LoVo (cell line): ENCODE measurements around the gene CPAMD8.
"Not testable (repeated sequence)": the region's sequence is repeated elsewhere in the genome, so short reads cannot be mapped to it uniquely, and the experiment has no call there.

Experiments
- DNase-seq: peaks from one replicate; pipeline ENCODE4 v3.0.0-alpha.2; 2016; ENCODE audit warnings: low spot score

CPAMD8 gene

DNA sequence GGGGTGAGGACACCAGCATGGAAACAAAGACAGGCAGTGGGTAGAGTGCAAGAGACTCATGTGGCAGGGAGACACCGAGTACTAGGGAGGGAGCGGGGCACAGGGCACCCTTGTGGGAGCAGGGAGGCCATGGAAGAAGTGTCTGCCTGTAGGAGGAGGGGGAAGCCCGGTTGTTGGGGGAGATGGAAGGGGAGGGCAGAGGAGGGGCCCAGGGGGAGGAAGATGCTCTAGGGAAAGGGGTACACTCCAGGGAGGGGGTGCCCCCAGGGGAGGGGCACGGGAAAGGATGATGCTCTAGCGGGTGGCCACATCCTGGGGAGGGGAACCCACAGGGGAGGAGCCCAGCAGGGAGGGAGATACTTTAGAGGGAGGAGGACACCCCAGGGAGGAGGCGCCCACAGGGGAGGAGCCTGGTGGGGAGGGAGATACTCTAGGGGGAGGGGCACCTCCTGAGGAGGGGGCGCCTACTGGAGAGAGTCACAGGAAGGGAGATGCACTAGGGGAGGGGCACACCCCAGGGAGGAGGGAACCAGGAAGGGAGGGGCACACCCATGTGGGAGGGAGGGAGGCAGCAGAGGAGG lies 24.9 kb downstream of the CPAMD8 start:
- no peak for DNase-seq

DNA sequence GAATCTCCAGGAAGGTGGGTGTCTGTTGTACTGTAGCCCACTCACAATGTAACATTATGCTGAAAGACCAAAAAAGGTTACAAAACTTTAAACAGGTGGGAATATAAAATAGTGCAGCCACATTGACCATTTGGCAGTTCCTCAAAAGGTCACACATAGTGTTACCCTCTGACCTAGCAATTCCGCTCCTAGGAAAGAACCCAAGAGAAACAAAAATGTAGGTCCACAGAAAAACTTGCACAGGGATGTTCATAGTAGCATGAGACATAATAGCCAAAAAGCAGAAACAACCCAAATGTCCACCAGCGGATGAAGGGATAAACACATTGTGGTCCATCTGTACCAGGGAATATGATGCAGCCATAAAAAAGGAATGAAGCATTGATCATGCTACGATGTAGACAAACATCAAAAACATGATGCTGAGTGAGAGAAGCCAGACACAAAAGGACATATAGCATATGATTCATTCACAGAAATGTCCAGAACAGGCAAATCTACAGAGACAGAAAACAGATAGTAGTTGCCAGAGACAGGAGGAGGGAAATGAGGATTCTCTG lies 27.9 kb downstream of the CPAMD8 start:
- no peak for DNase-seq

DNA sequence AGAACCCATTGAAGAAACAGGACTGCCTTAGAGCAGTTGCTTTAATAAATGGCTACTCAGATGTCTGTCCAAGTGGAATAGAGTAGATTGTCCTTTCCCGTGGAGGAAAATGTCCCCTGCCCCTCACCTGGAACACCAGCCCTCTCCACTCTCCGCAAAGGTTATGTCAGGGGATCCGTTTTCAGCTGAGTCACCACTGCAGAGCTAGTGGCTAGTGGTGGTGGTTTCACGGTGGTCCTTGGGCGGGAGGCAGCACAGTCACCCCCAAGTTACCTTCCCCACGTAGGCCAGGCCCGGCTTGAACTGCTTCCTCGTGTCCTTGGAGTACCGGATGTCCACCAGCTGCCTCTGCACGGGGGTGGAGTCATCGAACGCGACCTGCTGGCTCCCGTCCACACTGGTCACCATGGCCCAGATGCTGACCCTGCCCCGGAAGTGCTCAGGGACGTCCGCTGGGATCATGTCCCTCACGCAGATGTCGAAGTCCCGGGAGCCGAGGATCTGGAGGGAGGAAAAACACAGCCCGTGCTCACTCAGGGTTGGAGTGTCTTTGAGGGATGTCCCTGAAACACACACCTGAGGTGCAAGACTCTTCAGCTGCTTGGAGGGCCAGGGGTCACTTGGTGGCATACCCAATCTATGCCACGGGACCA lies 29.6 kb downstream of the CPAMD8 start:
- DNase-seq, result not testable (repeated sequence)

DNA sequence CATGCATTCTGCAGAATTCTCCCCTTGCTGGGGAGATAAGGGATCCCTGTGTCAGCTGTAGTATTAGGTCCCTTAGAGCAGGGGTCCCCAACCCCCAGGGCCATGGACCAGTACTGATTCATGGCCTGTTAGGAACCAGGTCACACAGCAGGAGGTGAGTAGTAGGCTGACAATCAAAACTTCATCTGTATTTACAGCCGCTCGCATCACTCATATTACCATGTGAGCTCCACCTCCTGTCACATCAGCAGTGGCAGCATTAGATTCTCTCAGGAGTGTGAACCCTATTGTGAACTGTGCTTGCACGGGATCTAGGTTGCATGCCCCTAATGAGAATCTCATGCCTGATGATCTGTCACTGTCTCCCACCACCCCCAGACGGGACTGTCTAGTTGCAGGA lies 37.9 kb downstream of the CPAMD8 start:
- DNase-seq, result no peak

DNA sequence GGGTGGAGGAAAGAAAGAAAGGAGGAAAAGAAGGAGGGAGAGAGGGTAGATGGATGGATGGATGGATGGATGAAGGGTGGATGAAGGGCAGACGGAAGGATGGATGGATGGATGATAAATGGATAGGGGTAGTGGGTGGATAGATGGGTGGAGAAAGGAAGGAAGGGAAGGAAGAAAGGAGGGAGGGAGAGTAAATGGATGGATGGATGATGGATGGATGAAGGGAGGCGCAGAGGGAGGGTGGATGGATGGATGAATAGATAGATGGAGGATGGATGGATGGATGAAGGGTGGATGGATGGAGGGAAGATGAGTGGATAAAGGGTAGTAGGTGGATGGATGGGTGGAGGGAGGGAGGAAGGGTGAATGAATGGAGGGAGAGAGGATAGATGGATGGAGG lies 41.2 kb downstream of the CPAMD8 start:
- no peak for DNase-seq

DNA sequence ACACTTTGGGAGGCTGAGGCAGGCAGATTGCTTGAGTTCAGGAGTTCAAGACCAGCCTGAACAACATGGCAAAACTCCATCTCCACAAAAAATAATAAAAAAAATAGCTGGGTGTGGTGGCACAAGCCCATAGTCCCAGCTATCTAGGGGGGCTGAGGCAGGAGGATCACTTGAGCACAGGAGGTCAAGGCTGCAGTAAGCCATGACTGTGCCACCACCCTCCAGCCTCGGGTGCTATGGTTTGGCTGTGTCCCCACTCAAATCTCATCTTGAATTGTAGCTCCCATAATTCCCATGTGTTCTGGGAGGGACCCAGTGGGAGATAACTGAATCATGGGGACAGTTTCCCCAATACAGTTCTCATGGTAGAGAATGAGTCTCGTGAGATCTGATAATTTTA lies 44.0 kb downstream of the CPAMD8 start:
- DNase-seq, result not testable (repeated sequence)

DNA sequence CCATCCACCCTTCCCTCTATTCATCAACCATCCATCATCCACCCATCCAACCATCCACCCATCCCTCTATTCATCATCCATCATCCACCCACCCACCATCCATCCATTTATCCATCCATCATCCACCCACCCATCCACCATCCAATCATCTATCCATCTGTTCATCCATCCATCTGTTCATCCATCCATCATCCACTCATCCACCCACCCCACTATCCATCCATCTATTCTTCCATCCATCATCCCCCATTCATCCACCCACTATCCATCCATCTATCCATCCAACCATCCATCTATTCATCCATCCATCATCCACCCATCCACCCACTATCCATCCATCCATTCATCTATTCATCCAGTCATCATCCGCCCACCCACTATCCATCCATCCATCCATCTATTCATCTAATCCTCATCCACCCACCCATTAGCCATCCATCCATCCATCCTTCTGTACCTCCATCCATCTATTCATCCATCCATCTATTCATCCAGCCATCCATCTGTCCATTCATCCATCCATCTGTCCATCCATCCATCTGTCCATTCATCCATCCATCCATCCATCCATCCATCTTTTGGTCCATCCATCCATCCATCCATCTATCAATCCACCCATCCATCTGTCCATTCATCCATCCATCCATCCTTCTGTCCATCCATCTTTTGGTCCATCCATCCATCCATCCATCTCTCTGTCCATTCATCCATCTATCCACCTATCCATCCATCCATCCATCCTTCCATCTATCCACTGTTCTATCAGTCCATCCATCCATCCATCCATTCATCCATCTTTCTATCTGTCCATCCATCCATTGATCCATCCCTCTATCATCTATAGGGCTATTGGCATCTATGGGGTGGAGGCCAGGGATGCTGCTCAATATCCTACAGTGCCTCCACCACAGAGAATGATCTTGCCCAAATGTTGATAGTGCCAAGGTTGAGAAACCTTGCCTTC lies 47.5 kb downstream of the CPAMD8 start:
- no peak for DNase-seq

DNA sequence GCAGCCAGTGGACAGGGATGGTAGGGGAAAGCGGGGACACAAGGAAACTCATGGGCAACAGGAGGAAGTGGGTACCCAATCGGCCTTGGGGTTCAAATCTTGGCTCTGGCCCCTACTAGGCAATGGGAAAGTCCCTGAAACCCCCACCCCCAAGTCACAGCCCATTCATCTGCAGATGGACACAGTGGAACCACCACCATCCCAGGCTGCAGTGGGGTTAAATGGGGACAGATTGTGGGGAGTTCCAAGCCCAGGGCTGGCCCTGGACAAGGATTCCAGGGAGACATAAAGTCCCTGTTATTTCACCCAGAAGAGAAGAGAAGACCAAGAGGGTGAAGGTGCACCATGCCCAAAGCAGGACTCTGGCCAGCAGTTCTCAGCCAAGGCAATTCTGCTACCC lies 48.5 kb downstream of the CPAMD8 start:
- DNase-seq, result no peak

DNA sequence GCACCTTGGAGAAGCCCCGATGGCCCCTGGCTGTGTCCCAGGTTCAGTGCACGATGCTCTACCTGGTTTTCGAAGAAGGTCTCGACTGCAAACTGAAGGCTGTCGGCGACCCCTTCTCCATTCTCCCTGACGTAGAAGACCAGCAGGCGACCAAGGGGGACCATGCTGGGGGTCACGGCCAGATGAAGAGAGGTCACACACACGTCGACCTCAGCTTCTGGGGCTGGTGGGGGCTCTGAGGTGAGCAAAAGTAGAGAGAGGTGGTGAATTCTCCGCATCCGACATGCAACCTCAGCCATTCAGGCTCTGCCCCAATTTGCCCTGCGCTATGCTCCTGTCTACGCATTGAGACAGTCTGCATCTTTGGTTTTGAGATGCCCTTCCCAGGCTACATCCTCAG lies 49.3 kb downstream of the CPAMD8 start:
- DNase-seq, result no peak

DNA sequence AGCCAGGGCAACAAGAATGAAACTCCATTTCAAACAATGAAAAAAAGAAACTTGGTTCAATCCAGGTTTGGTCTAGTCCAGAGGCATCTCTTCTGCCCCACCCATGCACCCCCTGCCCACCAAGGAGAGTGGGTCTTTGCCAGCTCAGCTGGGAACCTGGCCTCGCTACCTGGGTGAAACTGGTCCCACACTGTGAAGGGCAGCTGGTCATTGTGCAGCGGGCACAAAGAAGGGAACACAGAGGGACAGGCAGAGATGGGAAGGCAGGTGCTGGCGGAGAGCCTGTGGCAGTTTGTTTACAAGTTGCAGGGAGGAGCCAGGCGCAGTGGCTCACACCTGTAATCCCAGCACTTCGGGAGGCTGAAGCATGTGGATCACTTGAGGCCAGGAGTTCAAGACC lies 50.2 kb downstream of the CPAMD8 start:
- DNase-seq, result no peak

DNA sequence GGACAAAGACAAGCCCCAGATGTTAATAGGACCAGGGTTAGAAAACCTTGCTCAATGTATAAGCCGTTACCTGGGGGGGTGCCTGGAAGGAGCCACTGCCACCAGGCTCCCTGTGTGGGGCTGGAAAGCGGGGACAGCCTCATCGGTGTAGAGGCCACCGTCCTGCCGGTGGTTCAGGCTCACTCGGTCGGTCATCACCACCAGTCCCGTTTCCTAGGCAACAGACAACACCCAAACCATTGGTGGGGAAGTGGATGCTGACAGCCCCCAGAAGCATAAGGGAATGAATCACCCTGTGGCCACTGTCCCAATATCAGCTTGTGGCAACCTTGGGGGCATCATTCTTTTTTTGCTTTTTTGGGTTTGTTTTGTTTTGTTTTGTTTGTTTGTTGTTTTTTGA lies 55.8 kb downstream of the CPAMD8 start:
- DNase-seq, result no peak

DNA sequence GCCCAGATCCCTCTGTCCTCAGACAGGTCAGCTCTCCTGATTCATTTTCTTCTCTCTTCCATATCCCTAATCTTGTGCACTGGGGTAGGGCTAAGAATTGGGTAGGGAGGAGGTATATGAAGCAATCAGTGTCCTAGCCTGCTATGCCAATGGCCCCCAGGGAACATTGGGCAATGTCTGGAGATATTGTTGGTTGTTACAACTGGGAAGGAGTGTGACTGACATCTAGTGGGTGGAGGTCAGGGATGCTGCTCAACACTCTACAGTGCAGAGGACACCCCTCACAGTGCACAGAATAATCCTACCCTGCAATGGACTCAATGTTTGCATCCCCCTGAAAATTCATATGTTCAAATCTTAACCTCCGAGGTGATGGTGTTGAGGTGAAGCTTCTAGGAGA lies 57.5 kb downstream of the CPAMD8 start:
- no peak for DNase-seq

DNA sequence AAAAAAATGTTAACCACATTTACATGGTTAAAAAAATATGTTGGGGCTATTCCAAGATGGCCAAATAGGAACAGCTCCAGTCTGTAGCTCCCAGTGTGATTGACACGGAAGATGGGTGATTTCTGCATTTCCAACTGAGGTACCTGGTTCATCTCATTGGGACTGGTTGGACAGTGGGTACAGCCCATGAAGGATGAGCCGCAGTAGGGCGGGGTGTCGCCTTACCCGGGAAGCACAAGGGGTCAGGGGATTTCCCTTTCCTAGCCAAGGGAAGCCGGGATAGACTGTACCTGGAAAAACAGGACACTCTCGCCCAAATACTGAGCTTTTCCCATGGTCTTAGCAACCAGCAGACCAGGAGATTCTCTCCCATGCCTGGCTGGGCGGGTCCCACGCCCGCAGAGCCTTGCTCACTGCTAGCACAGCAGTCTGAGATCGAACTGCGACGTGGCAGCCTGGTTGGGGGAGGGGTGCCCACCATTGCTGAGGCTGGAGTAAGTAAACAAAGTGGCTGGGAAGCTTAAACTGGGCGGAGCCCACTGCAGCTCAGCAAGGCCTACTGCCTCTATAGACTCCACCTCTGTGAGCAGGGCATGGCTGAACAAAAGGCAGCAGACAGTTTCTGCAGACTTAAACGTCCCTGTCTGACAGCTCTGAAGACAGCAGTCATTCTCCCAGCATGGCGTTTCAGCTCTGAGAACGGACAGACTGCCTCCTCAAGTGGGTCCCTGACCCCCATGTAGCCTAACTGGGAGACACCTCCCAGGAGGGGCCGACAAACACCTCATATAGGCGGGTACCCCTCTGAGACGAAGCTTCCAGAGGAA lies 65.4 kb downstream of the CPAMD8 start:
- not testable (repeated sequence) for DNase-seq

DNA sequence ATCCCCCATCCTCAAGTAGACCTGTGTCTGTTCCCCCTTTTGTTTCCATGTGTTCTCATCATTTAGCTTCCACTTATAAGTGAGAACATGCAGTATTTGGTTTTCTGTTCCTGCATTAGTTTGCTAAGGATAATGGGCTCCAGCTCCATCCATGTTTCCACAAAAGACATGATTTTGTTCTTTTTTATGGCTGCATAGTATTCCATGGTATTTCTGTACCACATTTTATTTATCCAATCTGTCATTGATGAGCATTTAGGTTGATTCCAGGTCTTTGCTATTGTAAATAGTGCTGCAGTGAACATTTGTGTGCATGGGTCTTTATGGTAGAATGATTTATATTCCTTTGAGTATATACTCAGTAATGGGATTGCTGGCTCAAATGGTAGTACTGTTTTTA lies 68.3 kb downstream of the CPAMD8 start:
- DNase-seq, result not testable (repeated sequence)

DNA sequence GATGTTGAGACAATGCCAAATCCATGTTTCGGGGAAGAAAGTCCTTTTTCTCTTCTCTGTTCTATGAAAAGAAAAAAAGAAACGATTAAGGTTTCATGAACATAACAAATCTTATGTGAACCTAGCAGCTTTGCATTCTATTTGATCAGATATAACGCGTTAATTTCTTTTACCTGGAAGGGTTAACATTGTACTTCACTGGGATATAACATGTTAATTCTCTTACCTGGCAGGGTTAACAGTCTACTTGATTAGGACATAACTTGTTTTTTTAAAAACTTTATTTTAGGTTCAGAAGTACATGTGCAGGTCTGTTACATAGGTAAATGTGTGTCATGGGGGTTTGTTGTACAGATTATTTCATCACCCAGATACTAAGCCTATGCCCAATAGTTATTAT lies 68.8 kb downstream of the CPAMD8 start:
- DNase-seq, result no peak

DNA sequence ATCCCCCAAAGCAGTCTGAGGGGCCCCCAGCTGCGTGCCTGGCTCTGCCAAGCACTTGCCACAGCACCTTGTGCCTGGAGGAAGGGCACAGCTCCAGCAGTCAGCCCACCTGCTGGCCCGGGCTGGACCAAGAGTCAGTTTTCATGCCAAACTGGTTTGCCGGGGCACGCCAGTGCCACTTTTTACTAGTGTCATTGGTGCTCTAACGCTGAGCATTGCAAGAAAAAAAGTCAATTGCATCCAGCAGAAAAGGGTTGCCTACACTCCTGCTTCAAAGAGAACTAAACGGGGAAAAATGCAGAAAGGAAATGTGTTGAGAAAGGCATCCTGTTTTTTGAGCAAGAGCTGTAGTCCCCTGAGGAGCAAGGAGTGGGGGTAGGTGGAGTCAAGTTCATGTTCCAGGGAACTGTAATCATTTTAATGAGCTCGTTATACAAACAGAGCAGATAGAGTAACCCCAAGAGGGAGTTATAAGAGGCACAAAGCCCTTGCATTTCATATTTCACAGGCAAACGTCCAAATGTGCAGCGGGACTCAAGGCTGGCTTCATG lies 69.4 kb downstream of the CPAMD8 start:
- peak; percentile 22 for DNase-seq

DNA sequence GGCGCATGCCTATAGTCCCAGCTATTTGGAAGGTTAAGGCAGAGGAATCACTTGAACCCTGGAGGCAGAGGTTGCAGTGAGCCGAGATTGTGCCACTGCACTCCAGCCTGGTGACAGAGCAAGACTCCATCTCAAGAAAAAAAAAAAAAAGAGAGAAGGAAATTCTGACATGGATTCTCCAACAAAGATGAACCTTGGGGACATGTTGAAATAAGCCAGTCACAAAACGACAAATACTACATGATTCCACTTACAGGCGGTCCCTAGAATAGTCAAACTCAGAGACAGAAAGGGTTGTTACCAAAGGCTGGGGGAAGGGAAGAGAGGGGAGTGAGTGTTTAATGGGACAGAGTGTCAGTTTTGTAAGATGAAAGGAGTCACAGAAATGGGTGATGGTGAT lies 71.4 kb downstream of the CPAMD8 start:
- DNase-seq, result no peak

DNA sequence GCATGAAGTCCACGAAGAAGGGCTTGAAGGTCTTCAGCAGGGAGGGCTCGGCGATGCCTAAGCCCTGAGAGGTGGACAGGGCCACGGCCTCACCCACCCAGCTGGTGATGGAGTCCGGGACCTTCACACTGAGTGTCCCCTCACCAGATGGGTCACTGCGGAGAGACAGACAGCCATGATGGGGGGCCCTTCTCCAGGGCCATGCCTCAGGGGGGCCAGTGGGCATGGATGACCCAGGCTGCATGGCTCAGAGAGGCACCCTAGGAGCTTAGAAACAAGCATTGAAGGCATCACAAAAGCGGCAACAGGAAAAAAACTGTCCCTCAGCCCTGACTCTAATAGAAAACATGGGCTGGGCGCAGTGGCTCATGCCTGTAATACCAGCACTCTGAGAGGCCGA lies 74.6 kb downstream of the CPAMD8 start:
- no peak for DNase-seq

DNA sequence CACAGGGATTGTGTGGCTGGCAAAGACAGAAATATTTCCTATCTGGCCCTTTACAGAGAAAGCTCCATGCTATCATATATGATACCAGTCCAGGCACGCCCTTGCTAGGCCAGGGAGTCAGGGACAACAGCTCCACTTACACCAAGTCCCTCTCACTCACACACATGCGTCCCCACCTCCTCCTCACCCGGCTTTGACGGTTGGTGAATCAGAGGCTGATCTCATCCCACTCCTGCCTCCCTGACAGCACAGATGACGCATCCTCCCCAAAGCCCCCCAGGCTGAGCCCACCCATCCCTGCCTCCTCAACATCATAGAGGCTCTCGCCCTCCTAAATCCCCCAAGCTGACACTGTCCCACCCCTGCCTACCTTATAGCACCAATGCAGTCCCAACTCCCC lies 75.1 kb downstream of the CPAMD8 start:
- DNase-seq, result no peak

DNA sequence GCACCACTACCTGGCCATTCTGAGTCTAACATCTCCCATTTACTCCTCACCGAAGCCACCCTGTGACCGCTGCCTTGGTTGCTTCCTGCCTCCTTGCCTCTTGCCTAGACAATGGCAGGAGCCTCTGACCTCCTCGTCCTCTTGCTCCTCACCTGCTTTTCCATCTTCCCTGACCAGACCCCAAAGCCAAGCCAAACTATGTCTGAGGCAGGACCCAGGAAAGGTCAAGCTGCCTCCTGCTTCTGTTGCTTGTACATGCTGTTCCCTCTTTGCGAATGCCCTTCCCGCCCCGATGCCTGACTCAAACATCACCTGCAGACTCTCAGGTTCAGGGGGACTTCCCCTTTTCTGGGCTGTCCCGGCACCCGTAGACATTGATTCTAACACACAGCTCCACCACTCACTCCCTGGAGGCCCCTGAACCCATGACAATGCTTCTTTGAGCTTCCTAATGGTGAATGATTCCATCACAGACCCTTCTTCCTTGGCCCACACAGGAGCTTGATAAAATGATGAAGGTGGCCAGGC lies 77.0 kb downstream of the CPAMD8 start:
- DNase-seq, result no peak
